Panc1 (cell line): ENCODE measurements around the gene ZCCHC9. TPM values are rescaled to one million over a fixed set of nuclear protein-coding genes. Genes with fewer than 3 reads are reported as not detected.

Experiments used
- ATAC-seq: fragments of 200-7000 bp; cut with Tn5 transposase; 2 replicates; pipeline ENCODE4 v1.9.1; 2020; ENCODE audit warnings: mild to moderate bottlenecking, moderate library complexity
- BruUV-seq: library from RNA; stranded (reverse); fragments of 400-500 nt; replicated peaks from 2 replicates; lab custom pipeline; 2021; lab: Mats Ljungman, UMichigan
- CTCF ChIA-PET: fragments of 300-600 bp; sonication (Branson Sonifier 250); formaldehyde crosslinking; loops from one replicate; lab custom pipeline; 2022; ENCODE audit warnings: antibody characterized with exemption; lab: Charles Lee
- POLR2A ChIA-PET: fragments of 300-600 bp; sonication (Branson Sonifier 250); formaldehyde crosslinking; loops from one replicate; lab custom pipeline; 2022; ENCODE audit warnings: antibody characterized with exemption; lab: Charles Lee
- DNase-seq: peaks from one replicate; pipeline ENCODE4 v3.0.0-alpha.2; 2010; ENCODE audit warnings: low read depth, low spot score
- H3K27ac ChIP-seq: 2 replicates; pipeline ENCODE4 v1.5.1; 2011; ENCODE audit warnings: mild to moderate bottlenecking, low read length, inconsistent platforms
- H3K27me3 ChIP-seq: fragments of 200-500 bp; sonication (Bioruptor generic); 2 replicates; pipeline ENCODE4 v1.6.0; 2014; ENCODE audit warnings: low read length, inconsistent platforms; ENCODE audit not compliant: control insufficient read depth, insufficient read depth
- H3K36me3 ChIP-seq: fragments of 200-500 bp; sonication (Bioruptor generic); 2 replicates; pipeline ENCODE4 v1.5.1; 2014; ENCODE audit warnings: inconsistent platforms, mild to moderate bottlenecking, low read length, moderate library complexity; ENCODE audit not compliant: control insufficient read depth, insufficient read depth
- H3K4me1 ChIP-seq: 2 replicates; pipeline ENCODE4 v1.5.1; 2011; ENCODE audit warnings: inconsistent platforms, mild to moderate bottlenecking, low read length, moderate library complexity; ENCODE audit not compliant: control insufficient read depth, insufficient read depth
- H3K4me3 ChIP-seq, 2 experiments: 2 replicates each; pipeline ENCODE4 v1.5.1; 2011 to 2012; ENCODE audit warnings: low read depth in 2 of 2, low read length in 2 of 2, mild to moderate bottlenecking in 2 of 2, inconsistent platforms in 1 of 2, moderate library complexity in 1 of 2
- H3K9me3 ChIP-seq: fragments of 200-500 bp; sonication (Bioruptor generic); 2 replicates; pipeline ENCODE4 v1.5.1; 2014; ENCODE audit warnings: low read depth, mild to moderate bottlenecking, inconsistent platforms, low read length, moderate library complexity; ENCODE audit not compliant: control insufficient read depth, insufficient read depth
- CTCF ChIP-seq: fragments of 450-650 bp; IDR thresholded peaks from 2 replicates; pipeline ENCODE4 v1.5.1; 2017; ENCODE audit warnings: mild to moderate bottlenecking
- POLR2AphosphoS5 ChIP-seq: IDR thresholded peaks from 2 replicates; pipeline ENCODE4 v1.6.1; 2012; ENCODE audit warnings: mild to moderate bottlenecking, low read depth, low read length, moderate library complexity
- SIN3A ChIP-seq: IDR thresholded peaks from 2 replicates; pipeline ENCODE4 v1.6.1; 2012; ENCODE audit warnings: low read depth, mild to moderate bottlenecking, low read length, moderate library complexity, borderline replicate concordance; ENCODE audit not compliant: insufficient read depth
- TCF7L2 ChIP-seq: IDR thresholded peaks from 2 replicates; pipeline ENCODE4 v1.6.1; 2011; ENCODE audit warnings: mild to moderate bottlenecking, low read depth, low read length, inconsistent platforms
- in situ Hi-C: cut with HindIII; loops from 2 replicates; pipeline ENCODE4 v1.10.0; 2016; ENCODE audit warnings: low sequenced_read_pairs, low pct_unique_long_range_greater_than_20kb
- intact Hi-C: fragments of 100-400 bp; cut with micrococcal nuclease; formaldehyde crosslinking; loops from one replicate; pipeline ENCODE4 v1.10.0; 2022; ENCODE audit not compliant: unreplicated experiment
- total RNA-seq: library from RNA; stranded (reverse); gene quantifications from one replicate; pipeline ENCODE4 v1.2.1, GENCODE V29; 2021; ENCODE audit not compliant: unreplicated experiment
- TF ChIP-seq, protein P1 (sequence below), 2 experiments: IDR thresholded peaks; 2 replicates each; pipeline ENCODE4 v1.6.1; 2011 to 2012; ENCODE audit warnings: low read depth in 2 of 2, control low read depth in 1 of 2, low read length in 1 of 2, mild to moderate bottlenecking in 1 of 2, moderate library complexity in 1 of 2; ENCODE audit not compliant: insufficient read depth in 1 of 2

Gene ZCCHC9
- total RNA-seq, 1 experiment from 2014 or later: 41.5 TPM

- ChIA-PET CTCF (no interaction called here), POLR2A (interaction anchor here (0.7 kb wide), 1 partner anchor 390 kb away, joined by 8 read pairs; no protein-coding TSS in a partner anchor)
- H3K27me3 ChIP-seq: no peaks in the 10 kb centered on the region
- H3K4me3 ChIP-seq: no peak overlapping the region
- TF ChIP-seq TCF7L2 (no peak), POLR2AphosphoS5 (no peak), CTCF (no peak), SIN3A (no peak)
- TF ChIP-seq, protein P1, sequence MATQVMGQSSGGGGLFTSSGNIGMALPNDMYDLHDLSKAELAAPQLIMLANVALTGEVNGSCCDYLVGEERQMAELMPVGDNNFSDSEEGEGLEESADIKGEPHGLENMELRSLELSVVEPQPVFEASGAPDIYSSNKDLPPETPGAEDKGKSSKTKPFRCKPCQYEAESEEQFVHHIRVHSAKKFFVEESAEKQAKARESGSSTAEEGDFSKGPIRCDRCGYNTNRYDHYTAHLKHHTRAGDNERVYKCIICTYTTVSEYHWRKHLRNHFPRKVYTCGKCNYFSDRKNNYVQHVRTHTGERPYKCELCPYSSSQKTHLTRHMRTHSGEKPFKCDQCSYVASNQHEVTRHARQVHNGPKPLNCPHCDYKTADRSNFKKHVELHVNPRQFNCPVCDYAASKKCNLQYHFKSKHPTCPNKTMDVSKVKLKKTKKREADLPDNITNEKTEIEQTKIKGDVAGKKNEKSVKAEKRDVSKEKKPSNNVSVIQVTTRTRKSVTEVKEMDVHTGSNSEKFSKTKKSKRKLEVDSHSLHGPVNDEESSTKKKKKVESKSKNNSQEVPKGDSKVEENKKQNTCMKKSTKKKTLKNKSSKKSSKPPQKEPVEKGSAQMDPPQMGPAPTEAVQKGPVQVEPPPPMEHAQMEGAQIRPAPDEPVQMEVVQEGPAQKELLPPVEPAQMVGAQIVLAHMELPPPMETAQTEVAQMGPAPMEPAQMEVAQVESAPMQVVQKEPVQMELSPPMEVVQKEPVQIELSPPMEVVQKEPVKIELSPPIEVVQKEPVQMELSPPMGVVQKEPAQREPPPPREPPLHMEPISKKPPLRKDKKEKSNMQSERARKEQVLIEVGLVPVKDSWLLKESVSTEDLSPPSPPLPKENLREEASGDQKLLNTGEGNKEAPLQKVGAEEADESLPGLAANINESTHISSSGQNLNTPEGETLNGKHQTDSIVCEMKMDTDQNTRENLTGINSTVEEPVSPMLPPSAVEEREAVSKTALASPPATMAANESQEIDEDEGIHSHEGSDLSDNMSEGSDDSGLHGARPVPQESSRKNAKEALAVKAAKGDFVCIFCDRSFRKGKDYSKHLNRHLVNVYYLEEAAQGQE (IDR thresholded peaks at IDR 0.05; ENCODE audit: insufficient read depth in 1 of 2, low read depth in 2 of 2, low read length in 1 of 2): no peak
- no peaks in the 10 kb centered on the region for H3K4me1 ChIP-seq
- DNase-seq (no peak), ATAC-seq (no peak)
- H3K9me3 ChIP-seq: no peaks in the 10 kb centered on the region
- BruUV-seq: no TSS peak
- H3K27ac ChIP-seq: no peak overlapping the region
- H3K36me3 ChIP-seq: no peaks in the 10 kb centered on the region
- intact Hi-C loops (no loop called here), in situ Hi-C loops (no loop called here)
Observed at GRCh38 chr5:81317536-81317935, 16.1 kb downstream of the ZCCHC9 start.

GRCh38 chr5:81326554-81326953, 25.2 kb downstream of the ZCCHC9 start:
- CTCF ChIA-PET: no interaction called here
- Histone ChIP-seq H3K27ac (no peak overlapping the region), H3K4me1 (no peaks in the 10 kb centered on the region), H3K27me3 (no peaks in the 10 kb centered on the region), H3K36me3 (no peaks in the 10 kb centered on the region), H3K4me3 (no peak overlapping the region), H3K9me3 (no peaks in the 10 kb centered on the region)
- DNase-seq (no peak), ATAC-seq (no peak)
- POLR2A ChIA-PET: no interaction called here
- intact Hi-C loops: no loop called here
- no TSS peak for BruUV-seq
- in situ Hi-C loops: no loop called here
- TF ChIP-seq POLR2AphosphoS5: no peak
- TF ChIP-seq CTCF: no peak
- TF ChIP-seq, protein P1 (IDR thresholded peaks at IDR 0.05; ENCODE audit: insufficient read depth in 1 of 2, low read depth in 2 of 2, low read length in 1 of 2): no peak
- no peak for TF ChIP-seq TCF7L2
- no peak for TF ChIP-seq SIN3A
